K562 (cell line): ENCODE results near the gene KRT14. TPM values are rescaled to one million over a fixed set of nuclear protein-coding genes. Genes with fewer than 3 reads are reported as not detected.
"Not testable (repeated sequence)": the region's sequence is repeated elsewhere in the genome, so short reads cannot be mapped to it uniquely, and the experiment has no call there.

Experiments used
- ATAC-seq: fragments of 200-7000 bp; cut with Tn5 transposase; 3 replicates; pipeline ENCODE4 v1.9.1; 2020; ENCODE audit warnings: moderate library complexity
- BruUV-seq: library from RNA; stranded (reverse); fragments of 400-500 nt; replicated peaks from 2 replicates; lab custom pipeline; 2021; lab: Mats Ljungman, UMichigan
- CTCF ChIA-PET: fragments of 300-600 bp; formaldehyde crosslinking; extraction: SDS; loops from one replicate; lab custom pipeline; 2021; ENCODE audit warnings: low intra/inter-chr PET ratio; lab: Yijun Ruan, JAX
- POLR2A ChIA-PET: fragments of 300-600, 350-650 bp; sonication (Branson Sonifier 250); formaldehyde crosslinking; extraction: SDS; loops from one replicate; lab custom pipeline; 2021; ENCODE audit warnings: antibody characterized with exemption, inconsistent platforms; lab: Yijun Ruan, JAX
- DNase-seq, 4 experiments: peaks; one replicate each; pipeline versions ENCODE4 v3.0.0 to v3.0.0-alpha.2; 2011 to 2018; ENCODE audit warnings: low spot score in 3 of 4, mixed read lengths in 3 of 4; ENCODE audit errors: extremely low read depth in 1 of 4
- FAIRE-seq: peaks from 2 replicates; lab custom pipeline; 2011; peaks lifted over from hg19 to GRCh38; lab: Jason Lieb, UNC
- H2AFZ ChIP-seq: 2 replicates; pipeline ENCODE4 v1.6.0; 2011; ENCODE audit warnings: low read depth, low read length, control low read depth, inconsistent platforms
- H3K27ac ChIP-seq: fragments of 200-600 bp; 3 replicates; pipeline ENCODE4 v1.8.0; 2011; ENCODE audit warnings: low read depth, mild to moderate bottlenecking, control low read depth, inconsistent platforms, low read length, moderate library complexity, mixed read lengths; ENCODE audit errors: extremely low read depth
- H3K27me3 ChIP-seq, 2 experiments: fragments of 300-600 bp in 1 of 2; 2 replicates in 1 of 2; 3 replicates in 1 of 2; pipeline versions ENCODE4 v1.6.0 to v1.8.0; 2011; ENCODE audit warnings: inconsistent platforms in 2 of 2, low read length in 2 of 2, mild to moderate bottlenecking in 1 of 2, mixed read lengths in 1 of 2, moderate library complexity in 1 of 2; ENCODE audit not compliant: control insufficient read depth in 2 of 2, insufficient read depth in 2 of 2
- H3K36me3 ChIP-seq: fragments of 300-600 bp; 3 replicates; pipeline ENCODE4 v1.8.0; 2011; ENCODE audit warnings: mild to moderate bottlenecking, low read length, inconsistent platforms; ENCODE audit not compliant: control insufficient read depth, insufficient read depth
- H3K4me1 ChIP-seq, 2 experiments: fragments of 200-600 bp in 1 of 2; replicated peaks in 1 of 2; 2 replicates in 1 of 2; 3 replicates in 1 of 2; pipeline versions ENCODE4 v1.5.1 to v1.8.0; 2011; ENCODE audit warnings: inconsistent platforms in 2 of 2, low read length in 2 of 2, mild to moderate bottlenecking in 1 of 2, mixed read lengths in 1 of 2, moderate library complexity in 1 of 2; ENCODE audit not compliant: control insufficient read depth in 2 of 2, insufficient read depth in 2 of 2
- H3K4me2 ChIP-seq: 2 replicates; pipeline ENCODE4 v1.6.1; 2011; ENCODE audit warnings: low read length, control low read depth, inconsistent platforms, mixed read lengths; ENCODE audit not compliant: insufficient read depth
- H3K4me3 ChIP-seq: fragments of 200-600 bp; sonication (generic), shearing (Covaris generic); 2 replicates; pipeline ENCODE4 v1.5.1; 2016; ENCODE audit warnings: control low read depth, inconsistent platforms
- H3K79me2 ChIP-seq: fragments of 200-600 bp; 3 replicates; pipeline ENCODE4 v1.8.0; 2011; ENCODE audit warnings: low read length, inconsistent platforms; ENCODE audit not compliant: control insufficient read depth, insufficient read depth
- H3K9ac ChIP-seq, 2 experiments: 2 replicates each; pipeline versions ENCODE4 v1.6.0 to v1.6.1; 2011; ENCODE audit warnings: low read depth in 2 of 2, low read length in 2 of 2, control low read depth in 1 of 2, inconsistent platforms in 1 of 2, mild to moderate bottlenecking in 1 of 2, mixed read lengths in 1 of 2; ENCODE audit not compliant: insufficient read depth in 1 of 2
- H3K9me1 ChIP-seq: one replicate; pipeline ENCODE4 v1.6.0; 2011; ENCODE audit warnings: inconsistent platforms, mild to moderate bottlenecking, low read length, moderate library complexity; ENCODE audit not compliant: control insufficient read depth, insufficient read depth
- H3K9me3 ChIP-seq: replicated peaks from 2 replicates; pipeline ENCODE4 v1.5.1; 2011; ENCODE audit warnings: low read depth, low read length, inconsistent platforms; ENCODE audit not compliant: control insufficient read depth, insufficient read depth
- H4K20me1 ChIP-seq: replicated peaks from 2 replicates; pipeline ENCODE4 v1.6.1; 2011; ENCODE audit warnings: low read length, inconsistent platforms, mixed read lengths; ENCODE audit not compliant: control insufficient read depth, insufficient read depth
- DEAF1 ChIP-seq: fragments of 450-650 bp; formaldehyde crosslinking; IDR thresholded peaks from 2 replicates; pipeline ENCODE4 v1.4.0; 2020; ENCODE audit warnings: mild to moderate bottlenecking, moderate library complexity
- TCF7L2 ChIP-seq: fragments of 150-350 bp; IDR thresholded peaks from 2 replicates; pipeline ENCODE4 v1.6.1; 2016; ENCODE audit warnings: low read depth, mild to moderate bottlenecking, low read length, moderate library complexity
- WGBS: fragments of 100-300 bp; shearing (Covaris generic); methylation state at CpG from one replicate; pipeline ENCODE4 v1.1.6; 2016; ENCODE audit warnings: low coverage, mixed read lengths; ENCODE audit not compliant: insufficient coverage; ENCODE audit errors: missing lambda C conversion rate; 5-methylcytosine and 5-hydroxymethylcytosine counted together
- in situ Hi-C: fragments of 300-500 bp; cut with MboI; formaldehyde crosslinking; loops from 4 replicates; pipeline ENCODE4 v1.15.0; 2018; ENCODE audit warnings: inconsistent platforms, mixed read lengths
- intact Hi-C: fragments of 100-400 bp; cut with micrococcal nuclease; formaldehyde crosslinking; loops from 2 replicates; pipeline ENCODE4 v1.14.2; 2022
- polyA plus RNA-seq, 8 experiments: library from polyadenylated mRNA; depleted of rRNA in 4 of 8; stranded (reverse) in 5 of 8; unstranded in 3 of 8; fragments of >200 nt; fragmentation: Nextera tagmentation in 2 of 8; fragmentation: Illumina TruSeq in 1 of 8; extraction: Ambion mirVana in 2 of 8; extraction: Trizol in 1 of 8; gene quantifications; 2 replicates each; pipeline versions ENCODE4 v1.2.1 to v1.2.3, GENCODE V29; 2011 to 2014; ENCODE audit warnings: inconsistent platforms in 1 of 8, missing spikeins in 1 of 8
- total RNA-seq, 7 experiments: library from RNA; depleted of rRNA in 6 of 7; stranded (reverse); fragments of >200 nt in 6 of 7; fragmentation: Illumina TruSeq in 2 of 7; extraction: Trizol in 2 of 7; gene quantifications; 2 replicates each; pipeline versions ENCODE4 v1.2.1 to v1.2.3, GENCODE V29; 2011 to 2021; ENCODE audit warnings: low replicate concordance in 1 of 7
- TF ChIP-seq, protein P1 (sequence below), 3 experiments: IDR thresholded peaks in 2 of 3; conservative IDR thresholded peaks in 1 of 3; 2 replicates each; pipeline ENCODE4 v1.5.1; 2011 to 2012; ENCODE audit warnings: low read length in 3 of 3, mild to moderate bottlenecking in 3 of 3, control low read depth in 2 of 3, improper control_type of control experiment in 1 of 3, inconsistent platforms in 1 of 3, low read depth in 1 of 3, mixed read lengths in 1 of 3, moderate library complexity in 1 of 3; ENCODE audit not compliant: insufficient read depth in 2 of 3
- TF ChIP-seq, protein P2 (sequence below): fragments of 150-350 bp; conservative IDR thresholded peaks from 2 replicates; pipeline ENCODE4 v1.6.1; 2014; ENCODE audit warnings: low read length

The KRT14 gene
- total and polyA plus RNA-seq, 9 of the 15 experiments (the other 6 are each of a cell fraction or from before 2014, with no cell fraction given), result 0.22 TPM; not detected in 8

DNA sequence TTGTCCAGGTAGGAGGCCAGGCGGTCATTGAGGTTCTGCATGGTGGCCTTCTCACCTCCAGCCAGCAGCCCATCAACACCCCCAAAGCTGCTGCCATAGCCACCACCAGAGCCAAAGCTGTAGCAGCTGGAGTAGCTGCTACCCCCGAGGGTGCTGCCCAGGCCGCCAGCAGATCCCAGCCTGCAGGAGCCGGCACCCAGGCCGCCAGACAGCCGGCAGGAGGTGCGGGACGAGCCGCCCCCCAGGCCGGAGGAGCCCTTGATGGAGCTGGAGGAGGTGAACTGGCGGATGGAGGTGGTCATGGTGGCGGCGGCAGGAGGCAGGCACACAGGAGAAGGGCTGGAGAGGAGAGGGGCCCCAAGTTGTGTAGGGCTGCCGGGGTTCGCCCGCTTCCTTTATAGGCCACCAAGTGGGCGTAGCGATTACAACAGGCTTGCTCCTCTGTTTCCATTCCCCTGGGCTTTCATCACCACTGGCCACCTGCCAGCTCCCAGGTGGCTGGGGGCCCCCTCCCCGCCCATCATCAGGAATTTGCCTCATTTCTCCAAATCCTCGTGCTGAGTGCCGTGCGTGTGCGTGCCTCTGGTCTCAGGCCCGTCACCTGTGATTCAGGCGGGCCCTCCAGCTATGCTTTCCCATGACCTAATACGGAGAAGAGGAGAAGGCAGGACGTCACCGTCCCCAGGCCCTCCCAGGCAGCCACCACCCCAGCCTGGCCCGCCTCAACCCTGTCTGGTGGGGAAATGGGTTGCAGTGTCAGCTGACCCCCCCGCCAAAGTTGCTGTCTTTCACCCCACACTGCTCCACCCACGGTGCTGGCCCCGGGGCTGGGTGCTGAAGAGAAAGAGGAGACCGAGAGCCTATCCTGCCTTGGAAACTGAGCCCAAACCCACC is 37.8 kb upstream of the KRT14 start, which contains the start of gene KRT17 (continued):
- TF ChIP-seq, protein P1, sequence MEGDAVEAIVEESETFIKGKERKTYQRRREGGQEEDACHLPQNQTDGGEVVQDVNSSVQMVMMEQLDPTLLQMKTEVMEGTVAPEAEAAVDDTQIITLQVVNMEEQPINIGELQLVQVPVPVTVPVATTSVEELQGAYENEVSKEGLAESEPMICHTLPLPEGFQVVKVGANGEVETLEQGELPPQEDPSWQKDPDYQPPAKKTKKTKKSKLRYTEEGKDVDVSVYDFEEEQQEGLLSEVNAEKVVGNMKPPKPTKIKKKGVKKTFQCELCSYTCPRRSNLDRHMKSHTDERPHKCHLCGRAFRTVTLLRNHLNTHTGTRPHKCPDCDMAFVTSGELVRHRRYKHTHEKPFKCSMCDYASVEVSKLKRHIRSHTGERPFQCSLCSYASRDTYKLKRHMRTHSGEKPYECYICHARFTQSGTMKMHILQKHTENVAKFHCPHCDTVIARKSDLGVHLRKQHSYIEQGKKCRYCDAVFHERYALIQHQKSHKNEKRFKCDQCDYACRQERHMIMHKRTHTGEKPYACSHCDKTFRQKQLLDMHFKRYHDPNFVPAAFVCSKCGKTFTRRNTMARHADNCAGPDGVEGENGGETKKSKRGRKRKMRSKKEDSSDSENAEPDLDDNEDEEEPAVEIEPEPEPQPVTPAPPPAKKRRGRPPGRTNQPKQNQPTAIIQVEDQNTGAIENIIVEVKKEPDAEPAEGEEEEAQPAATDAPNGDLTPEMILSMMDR (IDR thresholded peaks at IDR 0.05 in 2 of 3, conservative IDR thresholded peaks at IDR 0.05 in 1 of 3; ENCODE audit: insufficient read depth in 2 of 3, low read depth in 1 of 3, low read length in 3 of 3), result peak in 1 of 3 experiments; percentile 23; a peak in 1 of 6 replicates
- TF ChIP-seq TCF7L2, result no peak
- TF ChIP-seq, protein P2, sequence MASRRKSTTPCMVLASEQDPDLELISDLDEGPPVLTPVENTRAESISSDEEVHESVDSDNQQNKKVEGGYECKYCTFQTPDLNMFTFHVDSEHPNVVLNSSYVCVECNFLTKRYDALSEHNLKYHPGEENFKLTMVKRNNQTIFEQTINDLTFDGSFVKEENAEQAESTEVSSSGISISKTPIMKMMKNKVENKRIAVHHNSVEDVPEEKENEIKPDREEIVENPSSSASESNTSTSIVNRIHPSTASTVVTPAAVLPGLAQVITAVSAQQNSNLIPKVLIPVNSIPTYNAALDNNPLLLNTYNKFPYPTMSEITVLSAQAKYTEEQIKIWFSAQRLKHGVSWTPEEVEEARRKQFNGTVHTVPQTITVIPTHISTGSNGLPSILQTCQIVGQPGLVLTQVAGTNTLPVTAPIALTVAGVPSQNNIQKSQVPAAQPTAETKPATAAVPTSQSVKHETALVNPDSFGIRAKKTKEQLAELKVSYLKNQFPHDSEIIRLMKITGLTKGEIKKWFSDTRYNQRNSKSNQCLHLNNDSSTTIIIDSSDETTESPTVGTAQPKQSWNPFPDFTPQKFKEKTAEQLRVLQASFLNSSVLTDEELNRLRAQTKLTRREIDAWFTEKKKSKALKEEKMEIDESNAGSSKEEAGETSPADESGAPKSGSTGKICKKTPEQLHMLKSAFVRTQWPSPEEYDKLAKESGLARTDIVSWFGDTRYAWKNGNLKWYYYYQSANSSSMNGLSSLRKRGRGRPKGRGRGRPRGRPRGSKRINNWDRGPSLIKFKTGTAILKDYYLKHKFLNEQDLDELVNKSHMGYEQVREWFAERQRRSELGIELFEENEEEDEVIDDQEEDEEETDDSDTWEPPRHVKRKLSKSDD, result no peak
- TF ChIP-seq DEAF1 (CRISPR knock-in tag), result no peak

- H3K4me2 ChIP-seq, ATAC-seq, FAIRE-seq, in situ Hi-C loops, CTCF ChIA-PET, BruUV-seq, H3K36me3 ChIP-seq, H4K20me1 ChIP-seq, H3K27ac ChIP-seq, H3K4me3 ChIP-seq, H3K9ac ChIP-seq, H3K9me3 ChIP-seq, intact Hi-C loops, H3K79me2 ChIP-seq, DNase-seq, H3K9me1 ChIP-seq, H2AFZ ChIP-seq: not testable (repeated sequence)
- Histone ChIP-seq H3K27me3 (peaks cover 2 to 52% of the 10 kb centered on the region in 2 experiments; a peak in 2 of 5 replicates), H3K4me1 (peaks cover 0 to 19% of the 10 kb centered on the region in 2 experiments; a peak in 2 of 5 replicates)
- POLR2A ChIA-PET, result interaction anchor here (0.6 to 1.1 kb wide), 2 partner anchors 69 to 1179 kb away, joined by 3 read pairs; no protein-coding TSS in a partner anchor
- WGBS, result 3% methylated on average over 6 of the region's 10 CpGs
Observed at GRCh38 chr17:41623184-41623861, 36.6 kb upstream of the KRT14 start.
